ENCODE data around the gene GFI1B.

DNA sequence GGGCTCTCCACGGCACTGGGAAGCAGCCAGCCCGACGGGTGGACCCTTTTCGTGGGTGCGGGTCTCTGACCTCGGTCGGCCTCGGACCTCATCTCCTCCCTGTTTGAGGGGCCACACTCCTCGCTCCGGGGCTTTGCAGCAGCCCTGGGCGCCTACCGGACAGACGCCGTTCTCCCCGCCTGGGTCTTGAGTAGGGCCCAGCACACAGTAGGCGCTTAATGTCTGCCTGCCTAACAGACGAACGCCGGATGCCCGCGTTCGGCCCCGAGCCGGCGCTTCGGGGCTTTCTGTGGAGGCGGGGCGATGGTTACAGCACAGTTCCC, 51.5 kb downstream of the GFI1B start:
- TF ChIP-seq, protein P1, sequence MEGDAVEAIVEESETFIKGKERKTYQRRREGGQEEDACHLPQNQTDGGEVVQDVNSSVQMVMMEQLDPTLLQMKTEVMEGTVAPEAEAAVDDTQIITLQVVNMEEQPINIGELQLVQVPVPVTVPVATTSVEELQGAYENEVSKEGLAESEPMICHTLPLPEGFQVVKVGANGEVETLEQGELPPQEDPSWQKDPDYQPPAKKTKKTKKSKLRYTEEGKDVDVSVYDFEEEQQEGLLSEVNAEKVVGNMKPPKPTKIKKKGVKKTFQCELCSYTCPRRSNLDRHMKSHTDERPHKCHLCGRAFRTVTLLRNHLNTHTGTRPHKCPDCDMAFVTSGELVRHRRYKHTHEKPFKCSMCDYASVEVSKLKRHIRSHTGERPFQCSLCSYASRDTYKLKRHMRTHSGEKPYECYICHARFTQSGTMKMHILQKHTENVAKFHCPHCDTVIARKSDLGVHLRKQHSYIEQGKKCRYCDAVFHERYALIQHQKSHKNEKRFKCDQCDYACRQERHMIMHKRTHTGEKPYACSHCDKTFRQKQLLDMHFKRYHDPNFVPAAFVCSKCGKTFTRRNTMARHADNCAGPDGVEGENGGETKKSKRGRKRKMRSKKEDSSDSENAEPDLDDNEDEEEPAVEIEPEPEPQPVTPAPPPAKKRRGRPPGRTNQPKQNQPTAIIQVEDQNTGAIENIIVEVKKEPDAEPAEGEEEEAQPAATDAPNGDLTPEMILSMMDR (IDR thresholded peaks at IDR 0.05) = no peak
- TF ChIP-seq POLR2A (IDR thresholded peaks at IDR 0.05) = no peak

All from thyroid gland (tissue), 4 donors.